Activated naive CD4-positive, alpha-beta T cell treated with anti-CD3 and anti-CD28 coated beads, Interleukin-2, amount 10 ng/mL, durations not matched to agents 5 hours and 36 hours (primary cell): ENCODE results near the gene YOD1. TPM values are rescaled to one million over a fixed set of nuclear protein-coding genes. Genes with fewer than 3 reads are reported as not detected.

Experiments
- total RNA-seq, 2 experiments: library from RNA; stranded (reverse); gene quantifications; one replicate each; pipeline ENCODE4 v1.2.3, GENCODE V29; 2021

YOD1 gene
- 1 to 10 TPM; 7.3 to 7.7 TPM for total RNA-seq

GRCh38 chr1:207051191-207051943 lies at the start of gene YOD1:
TSS of gene YOD1 (minus strand) at chr1:207051208. CDS start at chr1:207051030, 178 bp downstream.

GRCh38 chr1:207088701-207089626 lies 38.0 kb upstream of the YOD1 start, which contains the start of gene C4BPB:
TSS of gene C4BPB (plus strand) at chr1:207088860. CDS start at chr1:207089532, 672 bp downstream.

DNA sequence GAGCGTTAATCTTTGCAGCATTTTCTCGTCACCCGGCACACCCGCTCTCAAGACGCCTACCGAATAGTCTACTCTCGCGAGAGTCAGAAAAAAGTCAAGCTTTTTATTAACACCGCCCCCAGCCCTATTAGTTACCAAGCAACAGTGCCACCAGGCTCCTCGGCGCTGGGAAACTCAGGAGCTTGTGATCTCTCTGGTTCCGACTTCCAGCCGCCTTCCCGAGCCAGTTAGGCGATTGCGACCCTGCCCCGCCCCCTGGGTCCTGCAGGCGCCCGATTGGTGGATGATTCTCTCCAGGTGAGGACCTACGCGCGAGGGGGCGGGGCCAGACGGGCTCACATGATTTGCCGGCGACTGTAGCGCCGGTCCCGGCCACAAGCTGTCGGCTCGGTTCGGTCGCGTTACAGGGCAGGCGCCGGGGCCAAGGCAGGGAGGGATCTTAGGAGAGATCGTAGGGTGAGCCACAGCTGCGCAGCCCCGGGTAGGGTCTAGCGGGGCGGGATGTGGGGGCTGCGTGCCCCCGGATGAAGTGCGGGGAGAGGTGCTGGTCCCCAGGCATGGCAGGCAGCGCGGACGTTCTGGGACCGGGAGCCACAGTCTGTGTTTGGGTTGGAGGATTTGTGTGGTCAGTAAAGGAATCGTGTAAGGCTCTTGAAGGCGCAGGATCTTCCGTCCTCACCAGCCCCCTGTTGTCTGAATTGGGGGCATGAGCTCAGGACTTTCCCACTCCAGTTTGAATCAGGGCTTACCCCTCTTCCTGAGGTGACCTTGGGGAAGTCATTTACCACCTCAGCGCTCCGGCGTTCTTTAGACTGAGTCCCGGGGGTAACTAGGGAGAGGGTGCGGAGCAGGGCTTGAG lies 2.1 kb upstream of the YOD1 start, which contains the start of gene PFKFB2:
PFKFB2 (plus strand) TSS at position 365 of the 859 bp plus-strand sequence. CDS start 1,443 bp downstream, outside the sequence.

DNA sequence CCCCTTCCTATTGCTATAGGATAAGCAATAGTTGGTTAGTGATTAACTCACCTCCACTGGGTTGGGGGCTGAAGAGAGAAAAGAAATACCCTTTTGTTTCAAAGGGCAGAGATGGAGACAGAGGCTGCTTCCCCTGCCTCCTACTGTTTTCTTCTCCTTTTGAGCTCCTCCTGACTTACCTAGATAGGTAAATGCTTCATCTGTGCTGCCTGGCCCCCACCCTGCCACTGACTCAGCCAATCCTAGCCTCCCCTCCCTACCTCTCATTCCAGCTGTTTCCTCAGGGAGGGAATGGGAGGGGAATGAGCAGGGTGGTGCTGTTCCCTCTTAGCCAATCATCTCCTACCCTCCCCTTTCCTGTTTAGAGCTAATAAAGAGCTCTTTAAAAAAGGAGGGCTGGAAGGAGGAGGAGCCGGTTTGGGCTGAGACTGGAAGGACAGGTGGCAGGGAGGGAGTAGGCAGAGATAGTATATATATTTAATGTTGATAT lies 18.4 kb downstream of the YOD1 start, which contains the start of gene C1orf116:
C1orf116 (minus strand) TSS at position 229 of the 490 bp plus-strand sequence. CDS start 5,158 bp downstream, outside the sequence.

Other genes starting within 250 kb of the YOD1 start
- gene IL20, start 185.6 kb downstream of the YOD1 start, total RNA-seq, result not detected
- under 1 TPM; 0.33 to 0.60 TPM for gene IL24, start 153.8 kb downstream of the YOD1 start, total RNA-seq
- 100 to 1,000 TPM; 221 to 226 TPM for gene FCMR, start 129.3 kb downstream of the YOD1 start, total RNA-seq
- gene PIGR, start 104.7 kb downstream of the YOD1 start, total RNA-seq, result not detected
- not detected for gene FCAMR, start 80.7 kb downstream of the YOD1 start, total RNA-seq
- not detected for gene C1orf116, start 18.5 kb downstream of the YOD1 start, total RNA-seq
- 1 to 10 TPM; 4.7 to 4.9 TPM for gene PFKFB2, start 2.1 kb upstream of the YOD1 start, total RNA-seq
- gene C4BPB, start 37.7 kb upstream of the YOD1 start, total RNA-seq, result 1 to 10 TPM; 3.0 to 4.2 TPM
- gene C4BPA, start 53.0 kb upstream of the YOD1 start, total RNA-seq, result not detected